ENCODE measurements around the gene CHST11.

- no peak for TF ChIP-seq POLR2A (IDR thresholded peaks at IDR 0.05; ENCODE audit: low read depth, low read length)
- TF ChIP-seq SPI1 (IDR thresholded peaks at IDR 0.05; ENCODE audit: low read depth, low read length), result no peak
- no peak for TF ChIP-seq POLR2AphosphoS5 (IDR thresholded peaks at IDR 0.05; ENCODE audit: low read depth, low read length)
- TF ChIP-seq TAF1 (IDR thresholded peaks at IDR 0.05; ENCODE audit: low read depth, low read length), result no peak
These were observed 129.7 kb downstream of the CHST11 start for GRCh38 chr12:104586351-104586919.
